GM21723 (cell line): ENCODE data around the gene GPR87.
A peak's percentile ranks its signal among the peaks of the same experiment; 100 is the strongest.

ENCODE experiments used
- ATAC-seq: cut with Tn5 transposase; IDR thresholded peaks from one replicate; pipeline ENCODE4 v1.9.1; 2021; ENCODE audit warnings: mild to moderate bottlenecking, moderate library complexity; ENCODE audit not compliant: unreplicated experiment

GPR87 gene, protein sequence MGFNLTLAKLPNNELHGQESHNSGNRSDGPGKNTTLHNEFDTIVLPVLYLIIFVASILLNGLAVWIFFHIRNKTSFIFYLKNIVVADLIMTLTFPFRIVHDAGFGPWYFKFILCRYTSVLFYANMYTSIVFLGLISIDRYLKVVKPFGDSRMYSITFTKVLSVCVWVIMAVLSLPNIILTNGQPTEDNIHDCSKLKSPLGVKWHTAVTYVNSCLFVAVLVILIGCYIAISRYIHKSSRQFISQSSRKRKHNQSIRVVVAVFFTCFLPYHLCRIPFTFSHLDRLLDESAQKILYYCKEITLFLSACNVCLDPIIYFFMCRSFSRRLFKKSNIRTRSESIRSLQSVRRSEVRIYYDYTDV

DNA sequence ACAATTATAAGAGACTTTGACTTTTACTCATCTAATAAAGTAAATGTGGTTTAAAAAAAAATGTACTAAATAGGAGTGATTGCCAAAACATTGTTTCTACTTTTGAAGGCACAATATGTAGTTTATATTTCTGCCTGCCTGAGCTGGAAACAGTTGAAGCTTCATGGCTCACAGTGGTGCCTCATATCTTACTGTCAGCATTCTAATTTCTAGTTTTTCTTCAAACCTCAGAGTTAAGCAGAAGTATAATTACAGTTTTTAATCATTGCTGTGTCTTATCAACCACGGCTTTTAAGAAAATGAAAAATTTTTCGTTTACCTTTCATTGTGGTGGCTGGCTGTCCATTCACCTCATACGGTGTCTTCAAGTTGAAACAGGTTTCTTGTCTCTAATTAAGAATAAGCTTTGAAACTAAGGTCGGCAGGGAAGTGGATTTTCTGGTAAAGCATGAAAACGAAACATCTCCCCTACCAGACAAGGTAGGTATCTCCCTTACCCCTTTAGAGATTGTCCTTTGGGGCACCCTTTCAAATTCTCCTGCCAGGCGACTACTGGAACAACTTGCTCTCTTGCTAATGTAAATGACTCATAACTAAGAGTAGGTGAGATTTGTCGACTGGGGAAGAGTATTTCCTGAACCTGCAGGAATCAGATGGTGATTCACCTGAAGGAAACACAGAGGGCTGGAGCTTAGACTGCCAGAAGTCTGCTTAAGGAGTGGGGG lies at the start of gene GPR87:
GPR87 (minus strand) TSS at position 554 of the 725 bp plus-strand sequence. CDS start 16,720 bp downstream, outside the sequence.
- ATAC-seq, result no peak

DNA sequence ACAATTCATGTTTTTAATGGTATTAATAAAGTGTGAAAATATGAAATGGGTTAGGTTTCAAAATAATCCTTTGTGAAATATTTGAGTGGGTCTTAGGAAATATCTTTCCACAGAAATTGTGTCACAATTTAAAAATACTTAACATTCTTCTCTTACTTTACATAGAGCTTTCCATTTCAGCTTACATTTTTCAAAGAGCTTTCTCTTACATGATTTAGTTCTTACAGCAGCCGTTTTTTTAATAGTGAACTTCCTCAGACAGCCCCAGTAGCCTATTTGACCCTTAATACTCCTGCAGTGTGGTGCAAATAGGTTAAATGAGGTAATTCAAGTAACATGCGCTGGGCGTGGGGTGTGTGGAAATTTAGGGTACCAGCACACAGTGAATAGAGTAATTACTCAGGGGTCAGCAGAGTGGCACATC lies 46.1 kb upstream of the GPR87 start:
- no peak for ATAC-seq

GRCh38 chr3:151357463-151357850 lies 40.8 kb upstream of the GPR87 start:
- ATAC-seq, result no peak

- no peak for ATAC-seq
These were observed 40.3 kb upstream of the GPR87 start for GRCh38 chr3:151356794-151357462.

GRCh38 chr3:151351648-151352047 lies 35.0 kb upstream of the GPR87 start:
- peak; percentile 22 for ATAC-seq

DNA sequence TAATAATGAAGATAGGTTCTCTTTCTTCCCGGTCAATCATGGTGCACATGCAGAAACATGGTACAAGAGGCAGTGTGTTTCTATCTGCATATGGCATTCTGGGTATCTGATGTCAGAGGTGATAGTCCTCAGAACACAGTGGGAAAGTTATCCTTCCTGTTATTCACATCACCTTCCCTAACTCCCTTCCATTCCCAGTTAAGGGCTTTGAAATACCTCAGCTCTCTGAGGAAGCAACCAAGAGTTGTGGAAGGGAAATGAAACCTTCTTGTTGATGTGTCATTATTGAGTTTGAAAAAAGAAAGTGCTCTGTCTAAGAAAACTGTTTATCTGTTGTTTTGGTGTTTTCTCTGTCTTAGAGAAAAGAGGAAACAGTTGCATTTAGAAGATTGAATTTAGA lies 34.6 kb upstream of the GPR87 start:
- peak; percentile 91 for ATAC-seq

GRCh38 chr3:151350656-151351055 lies 34.0 kb upstream of the GPR87 start:
- no peak for ATAC-seq

DNA sequence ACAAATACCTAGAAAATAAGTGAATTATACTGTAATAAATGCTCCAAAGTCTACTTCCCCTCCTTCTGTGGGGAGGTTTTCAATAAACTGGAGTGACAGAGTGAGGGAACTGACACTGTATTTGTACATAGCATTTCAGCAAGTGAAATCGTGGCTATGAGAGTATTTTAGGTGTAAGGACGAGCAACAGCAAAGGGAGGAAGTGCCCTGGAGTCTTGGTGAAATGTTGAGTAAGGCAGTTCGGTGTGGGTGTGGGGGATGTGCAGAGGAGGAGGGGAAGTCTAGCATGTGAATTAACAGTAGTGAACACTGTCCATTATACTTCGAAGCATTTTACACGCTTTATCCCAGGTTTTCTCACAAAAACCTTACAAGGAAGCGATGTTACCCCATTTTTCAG lies 30.8 kb upstream of the GPR87 start:
- ATAC-seq, result no peak

DNA sequence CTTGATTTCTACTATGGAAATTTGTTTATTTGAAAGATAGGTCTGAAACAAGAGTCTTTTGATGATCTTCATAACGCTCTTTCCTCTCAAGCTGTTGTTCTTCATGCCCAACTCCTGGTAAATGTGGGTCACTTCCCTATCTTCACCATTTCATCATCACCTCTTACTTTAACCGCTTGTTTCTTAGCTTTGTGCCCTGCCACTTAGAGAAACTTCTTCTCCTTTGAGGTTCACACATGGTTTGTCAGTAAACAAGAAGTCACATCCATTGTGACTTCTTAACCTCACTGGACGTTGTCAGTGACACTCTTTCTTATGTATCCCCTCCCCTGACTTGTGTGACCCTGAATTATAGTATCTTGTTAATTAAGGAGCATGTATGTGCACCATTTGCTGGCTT lies 29.7 kb upstream of the GPR87 start:
- ATAC-seq, result no peak

- ATAC-seq, result no peak
These were observed 29.2 kb upstream of the GPR87 start for GRCh38 chr3:151345859-151346258.

GRCh38 chr3:151331696-151332095 lies 15.1 kb upstream of the GPR87 start:
- ATAC-seq, result no peak

GRCh38 chr3:151330899-151331298 lies 14.3 kb upstream of the GPR87 start:
- ATAC-seq, result no peak

GRCh38 chr3:151330379-151330778 lies 13.8 kb upstream of the GPR87 start:
- ATAC-seq, result no peak

- no peak for ATAC-seq
These were observed 12.7 kb upstream of the GPR87 start, which contains the start of gene P2RY13 for GRCh38 chr3:151329363-151329762. Gene P2RY13, minus strand, starts transcription at chr3:151329549. Its CDS starts 21 bp downstream, at chr3:151329528.

DNA sequence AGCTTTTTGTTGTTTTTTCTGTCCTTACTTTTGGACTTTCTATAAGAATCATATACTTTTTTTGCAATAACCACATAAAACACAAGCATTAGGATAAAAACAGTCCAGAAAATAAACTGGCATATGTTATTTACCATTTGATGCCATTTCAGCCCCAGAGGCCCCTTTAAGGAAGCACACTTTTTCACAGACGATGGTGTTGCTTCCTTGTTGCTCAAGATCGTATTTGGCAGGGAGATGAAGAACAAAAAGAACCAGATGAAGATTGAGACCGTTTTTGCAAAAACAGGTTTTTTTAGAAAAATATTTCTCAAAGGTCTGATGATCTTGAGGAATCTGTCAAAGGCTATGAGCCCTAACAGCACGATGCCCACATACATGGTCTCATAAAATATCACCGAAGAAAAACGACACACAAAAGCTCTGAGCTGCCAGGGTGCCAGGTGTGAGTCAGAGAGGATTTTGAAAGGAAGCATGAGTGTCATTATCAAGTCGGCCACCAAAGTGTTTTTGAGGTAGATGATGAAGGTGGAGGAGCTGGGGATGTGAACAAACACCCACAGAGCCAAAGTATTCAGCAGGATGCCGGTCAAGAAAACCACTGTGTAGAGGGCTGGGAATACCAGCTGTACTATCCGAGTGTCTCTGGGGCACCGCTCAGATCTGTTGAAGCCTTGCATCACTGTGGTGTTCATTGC lies 11.8 kb upstream of the GPR87 start:
- no peak for ATAC-seq

GRCh38 chr3:151327571-151328198 lies 11.1 kb upstream of the GPR87 start:
- peak; percentile 49 for ATAC-seq

GRCh38 chr3:151322511-151322910 lies 5.9 kb upstream of the GPR87 start:
- no peak for ATAC-seq

DNA sequence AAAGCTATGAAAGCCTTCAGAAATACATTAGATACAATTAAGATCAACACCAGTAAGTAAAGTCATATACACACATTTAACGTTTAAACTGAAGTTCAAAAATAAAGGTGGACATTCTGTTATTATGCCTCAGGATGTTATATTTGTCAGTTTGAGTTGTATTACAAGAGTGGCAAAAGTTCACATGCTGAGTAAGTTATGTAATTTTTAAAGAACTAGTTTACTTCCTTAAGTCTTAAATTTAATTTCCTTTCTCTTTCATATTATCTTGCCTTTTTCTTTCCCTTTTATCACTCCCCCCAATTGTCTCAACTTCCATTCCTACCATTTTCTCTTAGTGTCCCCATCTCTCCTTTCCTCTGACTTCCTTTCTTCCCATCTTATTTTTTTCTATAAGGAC lies 4.9 kb upstream of the GPR87 start:
- ATAC-seq, result no peak

DNA sequence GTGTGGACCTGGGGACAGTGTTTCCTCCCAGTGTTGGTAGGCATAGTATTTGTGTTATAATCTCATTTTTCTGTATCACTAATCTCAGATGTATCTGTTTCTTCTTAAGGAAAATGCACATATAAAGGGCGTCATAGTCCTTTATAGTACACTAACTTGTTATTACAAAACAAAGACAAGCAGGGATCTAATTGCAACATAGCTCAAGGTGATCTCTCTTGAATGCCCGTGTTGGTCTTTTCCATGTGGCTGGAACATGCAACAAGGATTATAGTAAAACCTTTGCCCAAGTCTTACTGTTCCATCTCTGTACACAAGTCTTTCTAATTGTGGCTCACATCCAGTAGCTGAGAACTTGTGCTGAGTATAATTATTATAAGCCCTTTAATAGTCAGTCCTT lies 3.5 kb upstream of the GPR87 start:
- ATAC-seq, result no peak

- ATAC-seq, result no peak
These were observed 3.0 kb upstream of the GPR87 start for GRCh38 chr3:151319628-151320027.

DNA sequence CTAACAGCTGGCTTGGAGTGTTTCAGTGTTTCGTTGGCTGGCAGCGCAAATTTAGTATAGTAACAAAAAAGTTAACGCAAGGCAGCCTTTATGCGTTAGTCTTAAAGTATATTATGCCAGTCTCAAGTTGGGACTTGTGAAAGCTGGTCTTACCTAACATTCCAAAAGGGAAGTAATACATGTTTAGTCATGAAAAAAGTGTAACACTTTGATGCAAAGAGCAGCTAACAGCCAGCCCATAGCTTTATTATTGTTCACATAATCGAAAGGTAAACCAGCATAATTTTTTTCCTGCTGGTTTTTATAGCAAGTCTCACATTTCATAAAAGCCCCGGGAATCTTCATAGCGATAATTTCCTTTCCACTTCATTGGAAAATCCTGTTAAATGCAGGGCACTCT lies 2.4 kb upstream of the GPR87 start:
- ATAC-seq, result no peak
